Pancreas (tissue), 10 donors: Measurements from ENCODE around the gene HRC. TPM values are rescaled to one million over a fixed set of nuclear protein-coding genes. Genes with fewer than 3 reads are reported as not detected.

Experiments
- ATAC-seq, 4 donors: fragments of 200-7000 bp; cut with Tn5 transposase; one replicate each; pipeline versions ENCODE4 v1.8.0 to v1.9.1; 2020; ENCODE audit warnings: mild to moderate bottlenecking in 4 of 4, moderate library complexity in 4 of 4
- DNase-seq, 6 donors: peaks; one replicate each; pipeline ENCODE4 v3.0.0-alpha.2; 2020
- FAIRE-seq: peaks from 2 replicates; lab custom pipeline; 2012; peaks lifted over from hg19 to GRCh38; lab: Jason Lieb, UNC
- H3K27ac ChIP-seq, 4 donors: fragments of 200-600 bp; sonication (generic); 1 replicate in 3 of 4; 2 replicates in 1 of 4; pipeline versions ENCODE4 v1.5.0 to v1.8.0; 2020
- H3K27me3 ChIP-seq, 4 donors: fragments of 200-600 bp; one replicate each; pipeline ENCODE4 v1.8.0; 2021
- H3K36me3 ChIP-seq, 3 donors: fragments of 200-600 bp; sonication (generic) in 1 of 3; one replicate each; pipeline versions ENCODE4 v1.5.0 to v1.8.0; 2020 to 2021
- H3K4me1 ChIP-seq, 3 donors: fragments of 200-600 bp; one replicate each; pipeline ENCODE4 v1.8.0; 2021
- H3K4me3 ChIP-seq, 4 donors: fragments of 200-600 bp; sonication (generic) in 2 of 4; one replicate each; pipeline versions ENCODE4 v1.5.0 to v1.8.0; 2020 to 2021
- H3K9me3 ChIP-seq, 4 donors: fragments of 200-600 bp; one replicate each; pipeline ENCODE4 v1.8.0; 2021
- whole genome bisulfite sequencing, 2 donors: extraction: QIAGEN DNeasy Blood & Tissue Kit; methylation state at CpG; one replicate each; pipeline ENCODE4 v1.1.7; 2013; 5-methylcytosine and 5-hydroxymethylcytosine counted together
- intact Hi-C, 3 donors: fragments of 100-400 bp; cut with DNase I; formaldehyde crosslinking; loops; one replicate each; pipeline versions ENCODE4 v1.11.1 to v1.14.2; 2022
- polyA plus RNA-seq, 2 donors: library from polyadenylated mRNA; stranded (reverse); fragments of 200-250 nt; gene quantifications; one replicate each; pipeline ENCODE4 v1.2.3, GENCODE V29; 2013
- total RNA-seq, 6 donors: library from RNA; stranded (reverse); fragmentation: NEBNext Ultra II Directional in 4 of 6; extraction: Animal tissue kit (Norgen Biotek cat#: 25700) in 4 of 6; gene quantifications; one replicate each; pipeline versions ENCODE4 v1.2.1 to v1.2.4, GENCODE V29; 2021 to 2023
- TF ChIP-seq, protein P1 (sequence below), 4 donors: fragments of 200-600 bp; sonication (generic) in 3 of 4; IDR thresholded peaks; one replicate each; pipeline versions ENCODE4 v1.5.0 to v1.8.0; 2021; ENCODE audit warnings: antibody characterized with exemption in 4 of 4
- donor health status: healthy with polysubstance abuse.
- donor health status: DM: no; HTN: no; CAD: no; lungs with moderate emphysema.
- donor health status: DM: no; HTN: no; CAD: no.
- donor health status: control.
- donor health status: control.
- donor health status: Bipolar disorder and iron deficiency.
- donor health status: DM: yes; HTN: yes; CAD: no.
- donor health status: DM: no; HTN: no; CAD: no.
- donor health status: DM: no; HTN: no; CAD: no.
- donor health status: DM: yes; HTN: yes; CAD: no.

HRC gene
- total and polyA plus RNA-seq, 8 donors: 0.09 to 0.79 (median 0.43) TPM; not detected in 1

DNA sequence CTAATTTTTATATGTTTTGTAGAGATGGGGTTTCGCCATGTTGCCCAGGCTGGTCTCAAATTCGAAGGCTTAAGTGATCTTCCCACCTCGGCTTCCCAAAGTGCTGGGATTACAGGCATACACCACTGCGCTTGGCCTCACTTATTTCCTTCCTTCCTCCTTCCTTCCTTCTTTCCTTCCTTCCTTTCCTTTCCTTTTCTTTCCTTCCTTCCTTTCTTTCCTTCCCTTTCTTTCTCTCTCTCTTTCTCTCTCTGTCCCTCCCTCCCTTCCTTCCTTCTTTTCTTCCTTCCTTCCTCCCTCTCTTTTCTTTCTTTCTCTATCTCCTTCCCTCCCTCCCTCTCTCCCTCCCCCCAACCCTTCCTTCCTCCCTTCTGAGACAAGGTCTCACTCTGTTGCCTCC, 39.2 kb upstream of the HRC start:
- WGBS, 2 donors: 88 to 90% methylated on average over 4 of the region's 4 CpGs
- TF ChIP-seq, protein P1, sequence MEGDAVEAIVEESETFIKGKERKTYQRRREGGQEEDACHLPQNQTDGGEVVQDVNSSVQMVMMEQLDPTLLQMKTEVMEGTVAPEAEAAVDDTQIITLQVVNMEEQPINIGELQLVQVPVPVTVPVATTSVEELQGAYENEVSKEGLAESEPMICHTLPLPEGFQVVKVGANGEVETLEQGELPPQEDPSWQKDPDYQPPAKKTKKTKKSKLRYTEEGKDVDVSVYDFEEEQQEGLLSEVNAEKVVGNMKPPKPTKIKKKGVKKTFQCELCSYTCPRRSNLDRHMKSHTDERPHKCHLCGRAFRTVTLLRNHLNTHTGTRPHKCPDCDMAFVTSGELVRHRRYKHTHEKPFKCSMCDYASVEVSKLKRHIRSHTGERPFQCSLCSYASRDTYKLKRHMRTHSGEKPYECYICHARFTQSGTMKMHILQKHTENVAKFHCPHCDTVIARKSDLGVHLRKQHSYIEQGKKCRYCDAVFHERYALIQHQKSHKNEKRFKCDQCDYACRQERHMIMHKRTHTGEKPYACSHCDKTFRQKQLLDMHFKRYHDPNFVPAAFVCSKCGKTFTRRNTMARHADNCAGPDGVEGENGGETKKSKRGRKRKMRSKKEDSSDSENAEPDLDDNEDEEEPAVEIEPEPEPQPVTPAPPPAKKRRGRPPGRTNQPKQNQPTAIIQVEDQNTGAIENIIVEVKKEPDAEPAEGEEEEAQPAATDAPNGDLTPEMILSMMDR (IDR thresholded peaks at IDR 0.05): no peak
- Histone ChIP-seq H3K4me1 (no peaks in the 10 kb centered on the region), H3K27me3 (no peaks in the 10 kb centered on the region), H3K27ac (no peak overlapping the region), H3K9me3 (no peaks in the 10 kb centered on the region), H3K4me3 (no peak overlapping the region), H3K36me3 (no peaks in the 10 kb centered on the region)
- intact Hi-C loops: no loop called here
- FAIRE-seq (no peak), ATAC-seq (no peak), DNase-seq (no peak)

DNA sequence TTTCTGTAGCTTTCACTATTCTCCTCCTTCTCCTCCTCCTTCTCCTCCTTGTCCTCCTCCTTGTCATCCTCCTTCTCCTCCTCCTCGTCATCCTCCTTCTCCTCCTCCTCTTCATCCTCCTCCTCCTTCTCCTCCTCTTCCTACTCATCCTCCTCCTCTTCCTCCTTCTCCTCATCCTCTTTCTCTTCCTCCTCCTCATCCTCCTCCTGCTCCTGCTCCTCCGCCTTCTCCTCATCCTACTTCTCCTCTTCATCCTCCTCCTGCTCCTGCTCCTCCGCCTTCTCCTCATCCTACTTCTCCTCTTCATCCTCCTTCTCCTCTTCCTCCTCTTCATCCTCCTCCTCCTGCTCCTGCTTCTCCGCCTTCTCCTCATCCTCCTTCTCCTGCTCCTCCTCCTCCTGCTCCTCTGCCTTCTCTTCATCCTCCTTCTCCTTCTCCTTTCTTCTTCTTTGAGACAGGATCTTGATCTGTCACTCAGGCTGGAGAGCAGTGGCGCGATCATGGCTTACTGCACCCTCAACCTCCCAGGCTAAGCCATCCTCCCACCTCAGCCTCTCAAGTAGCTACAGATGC, 38.7 kb upstream of the HRC start:
- no peaks in the 10 kb centered on the region for H3K4me1 ChIP-seq
- FAIRE-seq (no peak), DNase-seq (no peak), ATAC-seq (no peak)
- 92 to 95% methylated on average over 6 of the region's 6 CpGs for WGBS, 2 donors
- H3K36me3 ChIP-seq: no peaks in the 10 kb centered on the region
- no peak overlapping the region for H3K4me3 ChIP-seq
- H3K27ac ChIP-seq: no peak overlapping the region
- no peaks in the 10 kb centered on the region for H3K9me3 ChIP-seq
- TF ChIP-seq, protein P1 (IDR thresholded peaks at IDR 0.05): no peak
- intact Hi-C loops: no loop called here
- no peaks in the 10 kb centered on the region for H3K27me3 ChIP-seq

DNA sequence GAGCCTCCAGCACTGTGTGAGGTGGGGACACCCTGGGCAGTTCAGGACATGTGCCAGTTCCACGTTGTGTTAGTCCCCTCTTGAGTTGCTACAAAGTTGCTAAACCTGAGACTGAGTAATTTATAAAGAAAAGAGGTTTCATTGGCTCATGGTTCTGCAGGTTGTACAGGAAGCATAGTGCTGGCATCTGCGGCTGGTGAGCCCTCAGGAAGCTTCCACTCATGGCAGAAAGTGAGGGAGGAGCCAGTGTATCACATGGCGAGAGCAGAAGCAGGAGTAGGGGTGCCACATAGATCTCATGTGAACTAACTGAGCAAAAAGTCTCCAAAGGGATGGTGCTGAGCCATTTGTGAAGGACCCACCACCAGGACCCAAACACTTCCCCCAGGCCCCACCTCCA, 35.6 kb upstream of the HRC start:
- TF ChIP-seq, protein P1 (IDR thresholded peaks at IDR 0.05): no peak
- ATAC-seq (no peak), FAIRE-seq (no peak), DNase-seq (no peak)
- H3K4me1 ChIP-seq: no peaks in the 10 kb centered on the region
- H3K27ac ChIP-seq: no peak overlapping the region
- H3K27me3 ChIP-seq: no peaks in the 10 kb centered on the region
- intact Hi-C loops: no loop called here
- H3K4me3 ChIP-seq: no peak overlapping the region
- WGBS, 2 donors: 94% methylated on average over 3 of the region's 3 CpGs
- H3K9me3 ChIP-seq: no peaks in the 10 kb centered on the region
- H3K36me3 ChIP-seq: no peaks in the 10 kb centered on the region

DNA sequence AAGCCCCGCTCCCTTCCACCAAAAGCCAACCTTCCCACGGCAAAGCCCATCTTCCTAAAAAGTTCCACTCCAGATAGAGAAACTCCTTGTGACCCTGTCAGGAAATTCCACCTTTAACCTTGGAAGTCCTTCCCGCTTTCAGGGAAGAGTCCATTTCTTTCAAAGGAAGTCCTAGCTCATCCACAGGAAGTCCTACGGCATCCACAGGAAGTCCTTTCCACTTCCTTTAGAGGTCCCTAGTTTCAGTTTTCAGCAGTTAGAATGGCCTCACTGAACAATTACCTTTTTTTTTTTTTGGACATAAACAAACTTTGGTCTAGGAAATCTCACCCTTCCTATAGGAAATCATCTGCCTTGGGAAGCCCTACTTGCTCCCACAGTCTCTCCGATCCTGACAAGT, 34.1 kb upstream of the HRC start:
- no peak for DNase-seq
- H3K27ac ChIP-seq: no peak overlapping the region
- no peak for FAIRE-seq
- ATAC-seq: no peak
- TF ChIP-seq, protein P1 (IDR thresholded peaks at IDR 0.05): no peak
- no peaks in the 10 kb centered on the region for H3K36me3 ChIP-seq
- H3K4me3 ChIP-seq: no peak overlapping the region
- no peaks in the 10 kb centered on the region for H3K4me1 ChIP-seq
- intact Hi-C loops: no loop called here
- WGBS, 2 donors: 90 to 93% methylated on average over 5 of the region's 5 CpGs
- H3K27me3 ChIP-seq: no peaks in the 10 kb centered on the region
- no peaks in the 10 kb centered on the region for H3K9me3 ChIP-seq

DNA sequence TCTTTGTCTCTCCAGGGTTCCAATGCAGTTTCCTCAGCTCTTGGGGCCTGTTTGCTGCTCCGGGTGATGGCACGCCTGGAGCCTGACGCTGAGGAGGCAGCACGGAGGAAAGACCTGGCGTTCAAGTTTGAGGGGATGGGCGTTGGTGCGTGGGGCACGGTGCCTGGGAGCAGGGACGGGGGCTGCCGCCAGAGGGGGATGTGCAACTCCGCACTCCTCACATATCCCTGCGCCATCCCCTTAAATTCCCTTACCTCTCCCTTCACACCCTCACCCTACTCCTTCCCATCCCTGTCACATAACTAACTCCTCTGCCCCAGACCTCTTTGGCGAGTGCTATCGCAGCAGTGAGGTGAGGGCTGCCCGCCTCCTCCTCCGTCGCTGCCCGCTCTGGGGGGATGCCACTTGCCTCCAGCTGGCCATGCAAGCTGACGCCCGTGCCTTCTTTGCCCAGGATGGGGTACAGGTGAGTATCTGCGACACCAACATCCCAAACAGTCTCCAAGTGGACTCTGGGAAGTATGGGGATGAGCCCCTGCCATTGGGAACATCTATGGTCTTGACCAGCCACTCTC, 33.5 kb upstream of the HRC start:
- Histone ChIP-seq H3K36me3 (no peaks in the 10 kb centered on the region), H3K27ac (no peak overlapping the region), H3K27me3 (no peaks in the 10 kb centered on the region), H3K4me3 (no peak overlapping the region), H3K4me1 (no peaks in the 10 kb centered on the region), H3K9me3 (no peaks in the 10 kb centered on the region)
- ATAC-seq (no peak), FAIRE-seq (no peak), DNase-seq (no peak)
- TF ChIP-seq, protein P1 (IDR thresholded peaks at IDR 0.05): no peak
- 91 to 92% methylated on average over 21 of the region's 21 CpGs for WGBS, 2 donors
- intact Hi-C loops: no loop called here
